NK-92 (cell line): ENCODE results near the gene ASCL2.

ENCODE experiments used
- DNase-seq: peaks from one replicate; lab custom pipeline; 2025; ENCODE audit not compliant: unreplicated experiment; lab: John Stamatoyannopoulos, UW

ASCL2 gene

DNA sequence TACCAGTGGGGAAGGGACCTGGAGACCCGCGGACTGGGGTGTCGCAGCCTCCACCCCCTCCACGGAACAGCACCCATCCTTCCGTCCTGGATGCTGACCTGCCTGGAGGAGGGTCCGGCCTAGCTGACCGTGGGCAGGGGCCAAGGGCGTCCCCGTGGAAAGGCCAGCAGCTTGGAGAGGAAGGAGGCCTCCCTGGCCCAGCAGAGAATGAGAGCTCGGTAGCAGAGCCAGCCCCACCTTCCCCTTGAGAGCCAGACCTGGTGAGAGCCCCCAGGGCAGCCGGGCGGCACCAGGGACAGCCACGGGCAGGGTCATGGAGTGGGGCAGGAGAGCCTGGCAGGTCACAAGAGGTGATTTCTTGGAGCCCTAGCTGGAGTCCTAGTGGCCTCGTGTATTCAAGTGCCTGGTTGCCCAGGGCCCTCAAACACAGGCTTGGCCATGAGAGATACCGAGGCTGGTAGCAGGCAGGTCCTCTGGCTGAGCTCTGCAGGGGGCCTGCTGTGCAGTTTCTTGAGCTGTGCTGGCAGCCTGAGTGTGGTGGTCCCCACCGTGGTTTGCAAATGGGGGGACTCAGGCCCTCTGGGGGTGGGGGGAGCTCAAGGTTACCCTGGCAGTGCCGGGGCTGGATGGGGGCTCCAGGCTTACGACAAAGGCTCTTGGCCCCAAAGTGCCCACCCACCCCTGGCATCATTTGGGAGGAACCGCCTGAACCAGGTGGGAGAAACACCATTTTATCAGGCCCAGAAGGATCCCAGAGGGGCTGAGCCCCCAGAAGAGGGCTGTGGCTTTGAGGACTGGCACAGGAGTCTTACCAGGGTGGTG lies 39.1 kb upstream of the ASCL2 start:
- DNase-seq: no peak

DNA sequence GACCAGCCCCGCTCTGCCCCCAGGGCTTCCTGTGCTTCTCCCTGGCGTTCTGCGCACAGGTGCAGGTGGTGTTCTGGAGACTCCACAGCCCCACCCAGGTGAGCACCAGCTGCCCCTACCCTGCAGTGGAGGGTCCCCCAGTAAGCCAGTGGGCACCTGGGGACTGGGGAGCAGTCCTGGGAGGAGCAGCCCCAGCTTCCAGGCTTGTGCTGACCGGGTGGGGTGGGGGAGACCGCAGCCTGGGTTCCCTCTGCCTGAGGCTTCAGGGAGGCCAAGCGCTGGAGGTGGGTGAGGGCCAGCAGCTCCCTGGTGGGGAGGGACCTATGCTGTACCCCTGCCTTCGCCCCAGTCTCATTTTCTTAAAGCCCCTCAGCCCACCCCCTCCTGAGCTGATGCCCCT lies 38.3 kb upstream of the ASCL2 start:
- no peak for DNase-seq

DNA sequence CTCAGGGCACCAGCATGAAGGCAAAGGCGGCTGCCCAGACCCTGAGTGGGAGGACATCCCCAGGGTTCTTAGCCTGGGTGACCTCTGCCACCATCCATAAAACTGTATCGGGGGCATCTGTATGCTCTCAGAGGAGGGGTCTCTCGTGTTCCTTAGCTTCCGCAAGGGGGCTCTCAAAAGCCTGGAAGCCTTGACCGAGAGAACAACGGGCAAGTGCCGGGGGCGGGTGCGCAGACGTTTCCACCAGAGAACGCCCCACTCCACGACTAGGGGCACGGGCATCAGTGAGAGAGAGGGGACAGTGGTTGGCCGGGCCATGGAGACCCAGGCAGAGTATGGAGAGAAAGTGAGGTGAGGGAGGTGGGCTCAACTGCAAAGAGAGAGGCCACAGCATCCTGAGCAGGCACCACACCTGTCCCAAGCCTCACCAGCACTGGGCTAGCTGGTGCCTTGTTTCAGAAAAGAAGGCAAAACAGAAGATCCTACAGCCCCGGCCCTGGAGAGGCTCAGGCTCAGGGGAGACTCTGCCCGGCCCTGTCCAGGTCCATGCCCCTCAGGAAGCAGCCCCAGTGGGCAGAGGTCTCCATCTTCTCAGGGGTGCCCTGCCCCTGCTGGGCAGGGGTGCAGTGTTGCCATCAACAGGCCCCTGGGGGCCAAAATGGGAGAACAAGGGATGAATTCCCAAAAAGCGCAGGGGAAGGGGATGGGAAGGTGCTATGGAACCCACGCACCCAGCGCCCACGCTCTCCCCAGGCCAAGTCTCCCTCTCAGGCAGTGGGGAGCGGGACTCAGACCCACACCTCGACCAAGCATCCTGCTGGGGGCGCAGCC lies 37.3 kb upstream of the ASCL2 start:
- DNase-seq: no peak

DNA sequence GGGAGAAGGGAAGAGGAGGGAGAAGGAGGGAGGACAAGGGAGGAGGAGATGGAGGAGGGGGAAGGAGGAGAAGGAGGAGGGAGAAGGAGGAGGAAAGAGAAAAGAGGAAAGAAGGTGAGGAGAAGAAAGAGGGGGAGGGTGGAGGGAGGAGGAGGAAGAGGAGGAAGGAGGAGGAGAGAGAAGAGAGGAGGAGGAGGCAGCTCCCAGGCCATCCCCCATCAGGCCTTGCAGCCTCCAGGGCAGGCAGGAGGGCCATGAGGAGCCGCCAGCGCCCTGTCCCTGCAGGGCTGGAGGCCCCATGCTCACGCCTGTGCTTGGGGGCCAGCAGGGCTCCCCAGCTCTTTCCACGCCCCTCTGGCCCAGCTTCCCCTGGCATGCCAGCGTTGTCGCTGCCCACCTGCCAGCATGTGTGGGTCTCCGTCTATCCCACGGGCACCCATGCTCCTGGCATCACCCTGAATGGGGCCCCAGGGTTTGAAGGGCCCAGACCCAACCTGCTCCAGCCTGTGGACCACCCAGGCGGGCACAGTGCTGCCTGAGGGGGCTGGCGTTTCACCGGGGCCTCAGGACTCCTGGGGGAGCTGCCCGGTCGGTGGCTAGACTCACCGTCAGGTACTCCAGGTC lies 36.6 kb upstream of the ASCL2 start:
- DNase-seq: no peak

DNA sequence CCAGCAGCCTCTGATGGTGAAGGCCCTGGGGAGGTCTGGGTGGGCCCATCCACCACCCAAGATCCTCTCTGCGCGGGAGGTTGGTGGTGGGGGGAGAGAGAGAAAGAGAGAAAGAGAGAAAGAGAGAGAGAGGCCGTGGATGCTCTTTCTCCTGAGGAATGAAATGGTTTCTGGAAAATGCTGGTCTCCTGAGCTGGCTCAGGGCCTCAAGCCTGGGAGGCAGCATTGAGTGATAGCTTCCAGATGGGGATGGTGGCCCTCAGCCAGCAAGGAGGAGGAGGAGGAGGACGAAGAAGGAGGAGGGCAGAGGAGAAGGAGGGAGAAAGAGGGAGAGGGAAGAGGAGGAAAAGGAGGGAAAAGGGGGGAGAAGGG lies 36.0 kb upstream of the ASCL2 start:
- no peak for DNase-seq

DNA sequence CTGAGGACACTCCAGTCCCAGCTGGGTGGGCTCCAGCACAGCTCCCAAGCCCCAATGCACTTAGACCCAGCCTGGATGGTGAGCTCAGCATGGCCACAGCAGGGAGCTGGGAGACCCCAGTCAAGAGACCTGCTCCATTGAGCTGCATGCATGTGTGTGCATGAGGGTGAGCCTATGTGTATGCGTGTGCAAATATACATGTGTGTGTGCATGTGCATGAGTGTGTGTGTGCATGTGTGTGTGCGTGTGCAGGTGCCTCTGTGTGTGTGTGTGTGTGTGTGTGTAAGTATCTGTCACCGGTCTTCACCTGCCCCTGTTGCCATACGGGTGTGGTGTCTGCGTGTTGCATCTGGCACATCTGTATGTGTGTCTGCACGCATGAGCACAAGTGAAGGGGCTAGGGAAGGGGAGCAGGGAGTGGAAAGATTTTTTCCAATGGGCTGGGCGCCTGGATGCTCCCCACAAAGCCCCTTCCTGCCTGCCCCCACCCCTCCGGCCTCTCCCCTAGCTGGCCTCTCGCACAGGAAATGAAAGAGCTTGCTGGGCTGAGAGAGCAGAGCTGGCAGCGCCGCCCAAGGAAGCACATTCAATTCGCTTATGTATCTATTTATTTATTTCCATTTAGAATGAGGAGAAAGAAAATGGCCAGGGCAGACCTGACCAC lies 35.5 kb upstream of the ASCL2 start:
- no peak for DNase-seq

DNA sequence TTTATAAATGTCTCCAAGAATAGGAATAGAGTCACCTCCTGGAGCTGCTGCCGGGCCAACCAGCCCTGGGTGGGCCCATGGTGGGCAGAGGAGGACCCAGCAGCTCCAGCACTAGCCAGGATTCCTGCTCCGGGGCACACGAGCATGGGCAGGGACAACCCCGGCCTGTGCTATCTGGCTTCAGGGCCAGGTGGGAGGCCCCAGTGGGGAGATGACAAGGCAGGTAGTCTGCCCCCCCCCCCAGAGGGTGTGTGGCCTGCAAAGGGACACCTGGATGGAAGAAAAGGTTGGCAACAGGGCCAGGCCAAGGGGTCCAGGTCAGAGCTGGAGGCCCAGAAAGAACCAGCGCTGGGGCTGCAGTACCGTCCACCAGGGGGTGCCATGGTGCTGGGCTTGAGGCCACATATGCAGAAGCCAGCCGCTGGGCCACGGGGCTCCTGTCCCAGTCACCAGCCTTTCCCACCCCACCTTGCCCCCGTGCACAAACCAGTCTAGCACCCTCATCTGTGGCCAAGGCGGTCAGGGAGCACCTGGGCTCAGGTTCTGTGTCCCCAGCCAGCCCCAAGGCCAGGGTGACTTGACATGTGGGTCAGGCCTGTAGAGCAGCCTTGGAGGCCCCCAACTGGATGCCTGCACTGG lies 34.9 kb upstream of the ASCL2 start:
- no peak for DNase-seq

DNA sequence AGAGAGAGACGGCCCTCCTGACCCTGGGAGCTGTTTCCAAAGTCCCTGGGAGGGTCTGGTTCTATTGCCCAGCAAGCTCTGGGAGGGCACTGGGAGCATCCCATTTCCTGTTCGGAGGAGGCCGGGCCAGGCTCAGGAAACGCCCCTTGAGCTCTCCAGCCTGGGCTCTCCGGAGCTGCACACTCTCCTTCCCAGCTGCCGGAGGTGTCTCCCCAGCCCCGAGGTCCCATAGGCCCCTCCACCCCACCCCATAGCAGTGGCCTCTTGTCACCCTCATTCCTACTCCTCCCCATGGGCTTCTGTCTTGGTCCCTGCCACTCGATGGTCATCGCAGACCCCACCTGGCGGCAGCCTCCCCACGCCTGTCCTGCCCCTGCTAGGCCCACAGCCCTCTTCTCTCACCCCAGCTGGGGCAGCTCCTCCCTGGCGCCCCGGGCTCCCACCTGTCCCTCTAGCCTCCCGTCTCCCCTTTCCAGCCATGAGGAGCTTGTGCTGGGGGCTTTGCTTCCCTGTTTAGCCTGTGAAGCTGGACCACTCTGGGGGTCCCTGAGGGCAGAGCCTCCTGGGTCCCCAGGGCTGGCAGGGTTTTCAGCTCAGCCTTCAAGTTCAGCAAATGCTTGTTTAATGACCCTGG lies 34.2 kb upstream of the ASCL2 start:
- no peak for DNase-seq

DNA sequence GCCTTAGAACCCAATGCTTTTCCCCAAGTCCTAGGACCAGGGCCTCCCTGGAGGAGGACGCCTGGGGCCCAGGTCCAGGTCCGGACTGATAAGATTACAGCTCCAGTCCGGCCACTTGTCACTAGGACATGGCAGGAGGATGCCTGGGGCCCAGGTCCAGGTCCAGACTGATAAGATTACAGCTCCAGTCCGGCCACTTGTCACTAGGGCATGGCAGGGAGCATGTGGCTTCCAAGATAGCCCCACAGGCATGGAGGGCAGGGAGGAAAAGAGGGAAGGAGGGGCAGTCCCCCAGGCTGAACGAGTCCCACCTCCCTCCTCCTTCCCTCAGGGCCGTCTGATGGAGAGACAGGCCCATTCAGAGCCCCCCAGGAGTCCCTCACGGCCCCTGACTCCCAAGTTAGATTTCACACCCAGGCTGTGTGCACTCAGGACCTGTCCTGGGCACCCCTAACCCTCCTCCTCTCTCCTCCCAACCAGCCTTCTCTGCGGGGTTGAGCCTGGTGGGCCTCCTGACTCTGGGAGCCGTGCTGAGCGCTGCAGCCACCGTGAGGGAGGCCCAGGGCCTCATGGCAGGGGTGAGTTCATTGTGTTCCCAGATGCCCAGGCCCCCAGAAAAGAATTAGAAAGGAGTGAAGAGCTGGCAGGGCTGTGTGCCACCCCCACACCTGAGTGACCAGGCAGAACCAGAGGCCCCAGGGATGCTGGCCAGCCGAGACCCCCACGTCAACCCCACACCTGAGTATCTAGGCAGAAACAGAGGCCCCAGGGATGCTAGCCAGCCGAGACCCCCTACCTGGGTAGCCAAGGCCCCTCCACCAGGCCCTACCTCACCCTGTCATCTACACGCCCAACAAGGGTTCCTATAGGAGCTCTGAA lies 33.5 kb upstream of the ASCL2 start:
- no peak for DNase-seq

DNA sequence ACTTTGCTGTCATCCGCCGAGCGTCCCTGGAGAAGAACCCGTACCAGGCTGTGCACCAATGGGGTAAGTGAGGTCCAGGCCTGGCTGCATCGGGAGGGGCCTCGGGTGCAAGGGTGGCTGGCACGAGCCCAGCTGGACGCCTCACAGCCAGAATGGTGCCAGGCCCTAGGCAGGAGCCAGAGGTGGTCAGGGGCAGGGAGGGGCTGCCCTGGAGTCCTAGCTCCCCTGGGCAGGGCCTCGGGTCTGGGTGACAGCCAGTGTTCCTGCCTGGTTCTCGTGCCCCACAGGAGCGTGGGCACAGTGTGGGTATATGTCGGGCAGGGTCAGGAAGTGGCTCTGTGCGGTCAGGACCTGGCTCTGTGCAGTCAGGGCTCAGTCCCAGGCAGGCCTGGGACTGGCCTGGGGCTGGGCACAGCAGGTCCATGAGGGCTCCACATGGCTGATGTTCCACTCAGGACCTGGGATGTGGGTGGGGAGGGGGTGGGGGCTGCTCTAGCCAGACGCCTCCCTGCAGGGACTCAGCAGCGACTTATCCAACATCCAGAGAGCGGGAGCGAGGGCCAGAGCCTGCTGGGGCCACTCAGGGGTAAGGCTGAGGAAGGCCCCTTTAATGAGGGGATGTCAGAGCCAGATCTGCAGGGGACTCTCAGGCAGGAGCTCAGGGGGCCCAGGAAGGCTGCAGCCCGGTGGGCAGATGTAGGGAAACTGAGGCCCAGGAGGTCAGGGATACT lies 32.7 kb upstream of the ASCL2 start:
- DNase-seq: no peak

DNA sequence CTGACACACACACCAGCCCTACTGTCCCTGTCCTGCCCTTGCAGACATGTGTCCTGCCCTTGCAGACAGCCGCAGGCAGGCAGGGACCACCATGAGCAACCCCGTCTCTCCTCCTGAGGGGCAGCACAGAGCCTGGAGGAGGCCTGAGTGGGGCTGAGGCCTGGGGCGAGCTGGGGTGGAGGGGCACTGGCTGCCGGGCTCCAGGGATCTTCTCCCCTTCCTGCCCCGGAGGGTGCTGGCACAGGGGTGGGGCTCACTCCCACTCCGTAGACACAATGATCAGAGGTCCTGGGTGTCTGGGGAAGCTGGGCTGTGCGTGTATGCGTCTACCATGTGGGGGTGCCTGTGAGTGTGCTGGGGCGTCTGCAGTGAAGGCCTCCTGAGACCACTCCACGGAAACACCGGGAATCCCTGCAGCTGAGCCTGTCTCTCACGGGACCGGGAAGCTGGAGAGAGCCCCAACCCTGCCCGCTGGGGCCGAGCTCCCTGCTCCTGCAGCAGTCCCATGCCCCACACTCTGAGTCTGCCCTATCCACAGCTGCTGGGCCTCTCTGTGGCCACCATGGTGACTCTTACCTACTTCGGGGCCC lies 32.0 kb upstream of the ASCL2 start:
- no peak for DNase-seq

DNA sequence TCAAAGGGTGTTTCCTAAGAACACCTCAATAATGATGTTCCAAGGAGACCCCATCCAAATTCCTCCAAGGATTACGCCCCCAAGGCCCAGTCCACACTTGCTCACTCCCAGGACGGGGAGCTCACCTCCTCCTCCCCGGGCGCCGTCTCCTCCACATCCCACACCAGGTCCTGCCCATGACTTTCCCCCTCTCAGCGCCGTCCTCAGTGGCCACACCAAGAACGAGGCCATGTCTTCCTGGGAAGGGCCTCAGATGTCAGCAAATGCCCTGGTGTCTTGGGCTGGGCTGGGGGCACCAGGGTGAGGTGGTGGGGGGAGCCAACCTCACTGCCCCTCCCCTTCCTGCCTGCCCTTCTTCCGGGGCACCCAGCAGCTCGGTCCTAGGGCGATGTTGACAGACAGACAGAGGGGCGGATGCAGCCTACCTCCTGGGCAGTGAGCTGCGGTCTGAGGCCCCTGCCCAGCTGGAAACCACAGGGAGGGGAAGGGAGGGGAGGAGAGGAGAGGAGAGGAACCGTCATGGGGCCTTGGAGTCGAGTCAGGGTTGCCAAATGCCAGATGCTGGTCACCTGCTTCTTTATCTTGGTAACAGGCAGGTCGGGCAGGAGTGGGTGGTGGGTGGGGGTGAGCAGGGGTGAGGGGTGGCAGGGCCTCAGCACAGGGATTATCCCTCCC lies 31.4 kb upstream of the ASCL2 start, which contains the start of the genes C11orf21 and TSPAN32:
Gene C11orf21, minus strand, starts transcription at position 288 of the 675 bp plus-strand sequence. Its CDS starts 110 bp downstream, at position 178.
Gene TSPAN32, plus strand, starts transcription at position 383 of the 675 bp plus-strand sequence. Its CDS starts 137 bp downstream, at position 520.
- DNase-seq: no peak

DNA sequence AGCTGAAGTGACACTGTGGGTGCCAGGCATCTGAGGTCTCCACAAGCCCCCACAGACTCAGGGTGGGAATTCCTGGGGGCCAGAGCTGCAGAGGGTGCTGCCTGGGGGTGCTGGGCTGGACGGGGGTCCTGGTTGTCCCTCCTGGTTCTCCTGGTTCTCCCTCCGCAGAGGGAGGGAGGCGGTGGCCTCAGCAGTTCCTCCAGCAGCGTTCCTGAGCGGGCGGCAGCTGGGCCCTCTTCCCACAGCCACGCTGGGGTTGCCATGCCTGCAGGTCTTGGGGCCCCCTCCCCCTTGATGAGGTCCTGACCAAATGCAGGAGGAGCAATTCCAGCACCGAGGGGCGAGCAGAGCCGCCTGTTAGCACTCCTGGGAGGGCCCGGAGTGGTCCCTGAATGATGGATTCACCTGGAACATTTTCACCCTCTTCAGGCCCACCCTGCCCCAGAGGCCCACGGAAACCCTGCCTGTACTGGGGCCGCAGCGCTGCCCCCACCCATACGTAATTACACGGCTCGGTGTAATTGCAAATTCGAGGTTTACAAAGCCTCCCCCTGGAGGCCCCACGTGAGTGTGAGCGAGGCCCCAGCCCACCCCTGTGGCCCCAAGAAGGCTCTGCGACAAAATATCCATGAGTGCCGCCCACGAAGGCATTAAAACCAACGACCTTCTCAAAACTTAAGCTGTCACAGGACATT lies 30.7 kb upstream of the ASCL2 start:
- DNase-seq: no peak

DNA sequence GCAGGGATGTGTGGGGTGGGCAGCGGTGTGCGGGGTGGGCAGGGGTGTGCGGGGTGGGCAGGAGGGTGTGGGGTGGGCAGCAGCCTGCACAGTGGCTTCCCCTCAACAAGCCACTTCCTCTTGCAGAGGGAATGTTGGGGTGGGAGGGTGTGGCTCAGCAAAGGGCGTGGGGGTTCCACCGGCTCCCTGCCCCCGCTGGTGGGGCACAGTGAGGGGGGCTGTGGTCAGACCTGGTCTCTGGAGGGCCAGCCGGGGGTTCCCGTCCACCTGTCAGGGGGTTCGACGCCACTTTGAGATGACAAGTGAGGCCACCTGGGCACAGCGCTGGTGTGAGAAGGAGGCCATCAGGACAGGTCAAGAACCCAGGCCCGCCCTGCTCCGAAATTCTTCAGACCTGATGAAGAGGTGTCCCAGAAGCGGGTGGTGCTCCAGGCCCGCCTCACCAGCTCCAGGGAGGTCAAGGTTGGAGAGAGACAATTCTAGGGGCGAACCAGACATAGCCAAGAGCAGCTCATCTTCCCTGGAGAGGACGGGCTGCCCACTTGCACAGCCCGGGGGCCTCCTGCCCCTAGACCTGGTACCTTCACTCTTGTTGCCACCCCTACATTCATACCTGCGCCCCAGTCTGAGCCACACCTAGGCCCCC lies 30.0 kb upstream of the ASCL2 start:
- no peak for DNase-seq

DNA sequence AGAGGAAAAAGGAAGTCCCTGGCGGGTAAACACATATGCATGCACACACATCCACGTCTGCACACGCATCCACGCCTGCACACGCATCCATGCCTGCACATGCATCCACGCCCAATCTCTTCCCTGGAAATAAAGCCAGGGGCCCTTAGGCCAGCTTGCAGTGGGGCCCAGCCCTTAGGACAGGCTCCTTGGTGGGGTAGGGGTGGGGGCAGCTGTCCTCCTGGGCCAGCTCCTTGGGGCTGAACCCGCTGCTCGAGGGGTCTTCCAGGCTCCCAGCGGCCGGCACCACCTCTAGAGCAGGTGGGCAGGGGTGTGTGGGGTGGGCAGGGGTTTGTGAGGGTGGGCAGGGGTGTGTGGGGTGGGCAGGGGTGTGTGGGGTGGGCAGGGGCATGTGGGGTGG lies 29.4 kb upstream of the ASCL2 start:
- no peak for DNase-seq
